Heart left ventricle (tissue), 16 donors: ENCODE measurements around the gene ADCY1. TPM values are rescaled to one million over a fixed set of nuclear protein-coding genes. Genes with fewer than 3 reads are reported as not detected.

Source experiments
- ATAC-seq, 4 donors: fragments of 200-7000 bp; cut with Tn5 transposase; one replicate each; pipeline ENCODE4 v1.9.1; 2020 to 2022; ENCODE audit warnings: moderate library complexity in 4 of 4, mild to moderate bottlenecking in 3 of 4, moderate number of reproducible peaks in 1 of 4
- DNase-seq, 5 donors: peaks; one replicate each; pipeline ENCODE4 v3.0.0-alpha.2; 2020
- H3K27ac ChIP-seq, 12 donors: fragments of 200-600 bp; sonication (generic) in 4 of 12; one replicate each; pipeline versions ENCODE4 v1.5.0 to v1.8.0; 2016 to 2022; ENCODE audit warnings: mild to moderate bottlenecking in 2 of 12
- H3K27me3 ChIP-seq, 9 donors: fragments of 200-600 bp; sonication (generic) in 2 of 9; one replicate each; pipeline versions ENCODE4 v1.5.1 to v1.8.0; 2016 to 2022; ENCODE audit warnings: mild to moderate bottlenecking in 3 of 9
- H3K36me3 ChIP-seq, 9 donors: fragments of 200-600 bp; sonication (generic) in 2 of 9; one replicate each; pipeline versions ENCODE4 v1.5.0 to v1.8.0; 2018 to 2022; ENCODE audit warnings: mild to moderate bottlenecking in 2 of 9
- H3K4me1 ChIP-seq, 12 donors: fragments of 200-600 bp; sonication (generic) in 4 of 12; one replicate each; pipeline versions ENCODE4 v1.5.0 to v1.8.0; 2016 to 2022; ENCODE audit warnings: mild to moderate bottlenecking in 3 of 12
- H3K4me3 ChIP-seq, 12 donors: fragments of 200-600 bp; sonication (generic) in 4 of 12; one replicate each; pipeline versions ENCODE4 v1.5.0 to v1.8.0; 2017 to 2022; ENCODE audit warnings: mild to moderate bottlenecking in 9 of 12, moderate library complexity in 4 of 12
- H3K9me3 ChIP-seq, 12 donors: fragments of 200-600 bp; sonication (generic) in 4 of 12; one replicate each; pipeline versions ENCODE4 v1.5.0 to v1.8.0; 2016 to 2022; ENCODE audit warnings: mild to moderate bottlenecking in 1 of 12
- POLR2A ChIP-seq, 2 donors: fragments of 450-650 bp; IDR thresholded peaks; one replicate each; pipeline ENCODE4 v1.6.1; 2017; ENCODE audit warnings: antibody characterized with exemption in 2 of 2, mild to moderate bottlenecking in 2 of 2, moderate library complexity in 2 of 2
- WGBS, 4 donors: extraction: QIAGEN DNeasy Blood & Tissue Kit in 2 of 4; methylation state at CpG; one replicate each; pipeline versions ENCODE4 v1.1.5 to v1.1.7; 2013 to 2018; 5-methylcytosine and 5-hydroxymethylcytosine counted together
- intact Hi-C, 10 donors: fragments of 100-400 bp; cut with DNase I; formaldehyde crosslinking; loops; one replicate each; pipeline versions ENCODE4 v1.11.1 to v1.14.2; 2022
- polyA plus RNA-seq, 2 donors: library from polyadenylated mRNA; stranded (reverse); fragments of 200-250 nt; gene quantifications; one replicate each; pipeline ENCODE4 v1.2.3, GENCODE V29; 2013
- total RNA-seq, 9 donors: library from RNA; depleted of rRNA in 2 of 9; stranded (reverse); fragments of >200 nt in 2 of 9; fragmentation: NEBNext Ultra II Directional in 3 of 9; extraction: Animal tissue kit (Norgen Biotek cat#: 25700) in 3 of 9; gene quantifications; one replicate each; pipeline versions ENCODE4 v1.1.0 to v1.2.4, GENCODE V29; 2016 to 2023
- TF ChIP-seq, protein P1 (sequence below), 12 donors: fragments of 200-600 bp; sonication (generic) in 4 of 12; IDR thresholded peaks; one replicate each; pipeline versions ENCODE4 v1.5.0 to v1.8.0; 2018 to 2022; ENCODE audit warnings: antibody characterized with exemption in 12 of 12, mild to moderate bottlenecking in 5 of 12
- donor health status: ischemic (EF 13 %, LVEDD 7.1; RV severe dilation, severe dysfunction).
- donor health status: healthy with polysubstance abuse.
- donor health status: DM: no; HTN: yes; CAD: no.
- donor health status: DM: no; HTN: no; CAD: no.
- donor health status: ischemic (EF 25% LVEDD 6.9; RV normal size, moderate dysfunction).
- donor health status: ischemic (EF 25% LVEDD 5.7; RV mildly dilated, moderate dysfunction).
- donor health status: healthy.
- donor health status: DM: yes; HTN: yes; CAD: no.
- donor health status: ischemic (EF 35%, LVEDD 5.7; RV mildly dilated, moderate dysfunction).
- donor health status: nonischemic (EF 11% LVEDD 7.7; RV severe dilation, severe dysfunction).
- donor health status: DM: yes; HTN: yes; CAD: no.
- donor health status: PGD.
- donor health status: ischemic (EF 29% LVEDD 5.4; RV normal size, mild dysfunction).
- donor health status: nonischemic (EF 23%, LVEDD 6.1; RV moderate dilation, normal function).

The ADCY1 gene
- total and polyA plus RNA-seq, 11 donors, result 0.73 to 10.8 (median 3.6) TPM

DNA sequence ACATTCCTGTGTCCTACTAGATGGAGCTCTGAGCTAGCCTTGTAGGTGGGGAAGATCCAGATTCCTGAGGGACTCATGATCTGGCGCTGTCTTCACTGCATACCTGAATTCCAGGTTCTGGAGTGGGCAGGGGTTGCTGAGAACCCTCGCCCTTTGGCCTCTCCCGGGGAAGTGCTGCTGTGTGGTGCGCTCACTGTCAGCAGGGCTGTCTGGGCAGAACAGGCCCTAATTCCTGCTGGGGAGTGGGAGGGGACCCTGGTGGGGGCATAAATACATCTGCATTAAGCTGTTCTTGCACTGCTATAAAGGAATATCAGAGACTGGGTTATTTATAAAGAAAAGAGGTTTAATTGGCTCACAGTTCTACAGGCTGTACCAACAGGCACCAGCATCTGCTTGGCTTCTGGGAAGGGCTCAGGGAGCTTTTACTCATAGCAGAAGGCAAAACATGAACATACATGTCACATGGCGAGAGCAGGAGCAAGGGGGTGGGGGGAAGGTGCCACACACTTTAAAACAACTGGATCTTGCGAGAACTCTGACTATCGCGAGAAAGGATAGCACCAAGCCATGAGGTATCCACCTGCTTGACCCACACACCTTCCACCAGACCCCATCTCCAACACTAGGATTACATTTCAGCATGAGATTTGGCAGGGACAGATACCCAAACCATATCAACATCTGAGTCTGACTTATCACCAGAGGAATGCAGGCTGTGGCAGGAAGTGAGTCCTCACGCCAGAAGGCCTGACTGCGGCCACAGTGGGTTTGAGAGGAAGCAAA, 115.0 kb downstream of the ADCY1 start:
- no peak for ATAC-seq
- peak in 1 of 5 donors; percentile 12 for DNase-seq
- peaks cover 0 to 13% (median 6%) of the 10 kb centered on the region in 12 donors for H3K4me1 ChIP-seq
- no peak overlapping the region for H3K4me3 ChIP-seq
- H3K27ac ChIP-seq, result no peak overlapping the region
- intact Hi-C loops, result no loop called here
- 77 to 86% (median 83%) methylated on average over 7 to 10 of the region's 10 CpGs for WGBS, 4 donors
- H3K9me3 ChIP-seq, result no peaks in the 10 kb centered on the region
- peaks cover 0 to 22% (median 0%) of the 10 kb centered on the region in 9 donors for H3K36me3 ChIP-seq
- no peak for TF ChIP-seq POLR2A (IDR thresholded peaks at IDR 0.05)
- TF ChIP-seq, protein P1, sequence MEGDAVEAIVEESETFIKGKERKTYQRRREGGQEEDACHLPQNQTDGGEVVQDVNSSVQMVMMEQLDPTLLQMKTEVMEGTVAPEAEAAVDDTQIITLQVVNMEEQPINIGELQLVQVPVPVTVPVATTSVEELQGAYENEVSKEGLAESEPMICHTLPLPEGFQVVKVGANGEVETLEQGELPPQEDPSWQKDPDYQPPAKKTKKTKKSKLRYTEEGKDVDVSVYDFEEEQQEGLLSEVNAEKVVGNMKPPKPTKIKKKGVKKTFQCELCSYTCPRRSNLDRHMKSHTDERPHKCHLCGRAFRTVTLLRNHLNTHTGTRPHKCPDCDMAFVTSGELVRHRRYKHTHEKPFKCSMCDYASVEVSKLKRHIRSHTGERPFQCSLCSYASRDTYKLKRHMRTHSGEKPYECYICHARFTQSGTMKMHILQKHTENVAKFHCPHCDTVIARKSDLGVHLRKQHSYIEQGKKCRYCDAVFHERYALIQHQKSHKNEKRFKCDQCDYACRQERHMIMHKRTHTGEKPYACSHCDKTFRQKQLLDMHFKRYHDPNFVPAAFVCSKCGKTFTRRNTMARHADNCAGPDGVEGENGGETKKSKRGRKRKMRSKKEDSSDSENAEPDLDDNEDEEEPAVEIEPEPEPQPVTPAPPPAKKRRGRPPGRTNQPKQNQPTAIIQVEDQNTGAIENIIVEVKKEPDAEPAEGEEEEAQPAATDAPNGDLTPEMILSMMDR (IDR thresholded peaks at IDR 0.05), result no peak
- no peaks in the 10 kb centered on the region for H3K27me3 ChIP-seq

DNA sequence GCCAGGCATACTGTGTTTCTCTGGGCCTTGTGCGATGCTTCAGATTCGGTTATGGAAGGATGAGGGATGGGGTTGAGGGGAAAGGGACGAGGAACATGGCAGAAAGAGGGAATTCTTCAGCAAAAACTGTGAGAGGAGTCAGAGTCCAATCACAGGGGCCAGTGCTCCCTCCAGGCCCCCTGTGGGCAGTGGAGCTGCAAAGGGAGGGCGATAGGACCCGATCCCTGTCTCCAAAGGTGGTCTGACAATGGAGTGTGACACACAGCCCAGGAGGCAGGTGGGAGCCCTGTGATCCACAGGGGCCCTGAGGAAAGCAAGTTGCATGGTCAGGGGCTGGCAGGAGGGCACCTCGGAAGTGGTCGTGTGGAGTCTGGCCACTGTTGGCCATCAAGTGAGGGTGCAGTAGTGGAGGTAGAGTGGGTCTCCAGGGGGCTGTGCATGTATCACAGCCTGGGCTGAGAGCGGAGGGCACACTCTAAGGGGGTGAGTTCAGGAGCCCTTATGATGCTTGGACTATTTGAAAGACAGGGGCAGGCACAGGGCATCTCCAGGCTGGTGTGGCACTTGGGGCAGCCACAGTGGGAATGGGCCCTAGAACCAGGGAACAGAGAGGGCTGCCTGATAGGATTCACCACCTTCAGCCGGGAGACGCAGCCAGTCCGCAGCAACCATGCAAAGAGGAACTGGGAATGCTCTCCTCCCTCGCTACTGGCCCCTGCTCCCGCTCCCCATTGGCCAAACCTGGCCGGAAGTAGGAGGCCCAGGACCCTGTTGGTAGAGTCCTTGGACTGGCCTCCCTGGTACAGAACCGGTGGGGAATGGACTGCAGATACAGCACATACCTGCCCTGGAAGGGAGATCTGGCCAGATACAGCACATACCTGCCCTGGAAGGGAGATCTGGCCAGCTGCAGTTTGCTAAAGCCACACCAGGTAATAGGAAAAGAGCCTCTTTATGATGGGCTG, 115.9 kb downstream of the ADCY1 start:
- DNase-seq, result peak in 1 of 5 donors; percentile 12
- TF ChIP-seq POLR2A (IDR thresholded peaks at IDR 0.05), result no peak
- TF ChIP-seq, protein P1 (IDR thresholded peaks at IDR 0.05), result no peak
- no peak for ATAC-seq
- 82 to 88% (median 87%) methylated on average over 13 to 15 of the region's 15 CpGs for WGBS, 4 donors
- Histone ChIP-seq H3K4me1 (peaks cover 0 to 10% (median 6%) of the 10 kb centered on the region in 12 donors), H3K4me3 (no peak overlapping the region), H3K27me3 (no peaks in the 10 kb centered on the region), H3K36me3 (peaks cover 0 to 22% (median 0%) of the 10 kb centered on the region in 9 donors), H3K9me3 (no peaks in the 10 kb centered on the region), H3K27ac (no peak overlapping the region)
- intact Hi-C loops, result no loop called here

DNA sequence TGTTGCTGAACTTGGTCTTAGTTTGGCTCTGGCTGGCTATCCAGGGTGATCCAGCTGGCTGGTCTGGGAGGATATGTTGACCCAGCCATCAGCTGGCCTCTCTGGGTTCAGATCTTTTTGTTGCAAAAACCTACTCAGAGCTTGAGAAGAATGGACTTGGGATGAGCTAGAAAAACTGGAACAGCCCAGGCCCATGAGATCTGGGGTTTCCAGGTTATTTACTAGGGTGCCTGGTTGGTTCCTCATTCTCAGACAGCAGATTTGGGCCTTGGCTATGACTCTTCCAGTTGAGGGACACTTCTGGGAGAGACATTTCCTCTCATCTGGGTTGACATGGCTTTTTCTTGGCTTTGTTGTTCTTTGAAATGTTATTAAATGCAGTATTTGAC, 116.6 kb downstream of the ADCY1 start:
- ATAC-seq, result no peak
- Histone ChIP-seq H3K27ac (no peak overlapping the region), H3K36me3 (peaks cover 0 to 22% (median 0%) of the 10 kb centered on the region in 9 donors), H3K9me3 (no peaks in the 10 kb centered on the region), H3K27me3 (no peaks in the 10 kb centered on the region), H3K4me3 (no peak overlapping the region), H3K4me1 (peaks cover 0 to 10% (median 5%) of the 10 kb centered on the region in 12 donors)
- intact Hi-C loops, result no loop called here
- TF ChIP-seq POLR2A (IDR thresholded peaks at IDR 0.05), result no peak
- TF ChIP-seq, protein P1 (IDR thresholded peaks at IDR 0.05), result no peak
- no peak for DNase-seq

DNA sequence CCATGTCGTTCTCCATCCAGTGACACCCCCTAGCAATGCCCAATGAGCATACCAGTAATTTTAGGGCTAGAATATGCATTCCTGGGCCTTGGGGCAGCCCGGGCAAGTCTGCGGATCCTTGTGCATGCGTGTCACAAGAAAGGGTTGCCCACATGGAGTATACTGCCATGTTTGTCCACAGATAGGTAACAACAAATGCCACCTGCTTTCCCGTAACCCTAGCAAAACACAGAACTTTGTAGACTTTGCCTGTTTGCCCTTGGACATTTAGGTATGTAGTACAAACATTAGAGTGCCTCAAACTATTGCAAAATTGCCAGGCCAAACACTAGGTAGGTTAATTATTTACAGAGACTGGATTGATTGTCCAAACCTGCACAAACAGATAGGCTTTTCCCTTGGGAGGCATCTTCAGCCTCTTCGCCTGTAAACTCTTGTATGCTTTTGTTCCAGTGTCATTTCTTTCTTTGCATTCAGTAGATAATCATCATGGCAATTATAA, 117.0 kb downstream of the ADCY1 start:
- Histone ChIP-seq H3K9me3 (no peaks in the 10 kb centered on the region), H3K36me3 (peaks cover 0 to 22% (median 0%) of the 10 kb centered on the region in 9 donors), H3K4me3 (no peak overlapping the region), H3K4me1 (peaks cover 0 to 10% (median 3%) of the 10 kb centered on the region in 12 donors), H3K27me3 (no peaks in the 10 kb centered on the region), H3K27ac (no peak overlapping the region)
- no peak for DNase-seq
- TF ChIP-seq POLR2A (IDR thresholded peaks at IDR 0.05), result no peak
- TF ChIP-seq, protein P1 (IDR thresholded peaks at IDR 0.05), result no peak
- intact Hi-C loops, result no loop called here
- WGBS, 4 donors, result 96 to 99% (median 98%) methylated on average over 6 of the region's 6 CpGs
- ATAC-seq, result no peak
